IMR-90 (cell line): ENCODE data around the gene DOCK4. TPM values are rescaled to one million over a fixed set of nuclear protein-coding genes. Genes with fewer than 3 reads are reported as not detected.

Source experiments
- ATAC-seq: fragments of 200-7000 bp; cut with Tn5 transposase; 2 replicates; pipeline ENCODE4 v1.9.1; 2020; ENCODE audit warnings: low read depth, mild to moderate bottlenecking, moderate library complexity
- BruUV-seq: library from RNA; stranded (reverse); fragments of 400-500 nt; replicated peaks from 2 replicates; lab custom pipeline; 2021; lab: Mats Ljungman, UMichigan
- CTCF ChIA-PET: fragments of 300-600 bp; formaldehyde crosslinking; extraction: SDS; loops from one replicate; lab custom pipeline; 2021; ENCODE audit warnings: antibody characterized with exemption; lab: Yijun Ruan, JAX
- POLR2A ChIA-PET: fragments of 300-600 bp; sonication (Branson Sonifier 250); formaldehyde crosslinking; loops from one replicate; lab custom pipeline; 2022; ENCODE audit warnings: antibody characterized with exemption; ENCODE audit not compliant: unreplicated experiment; lab: Charles Lee
- DNase-seq: peaks from one replicate; pipeline ENCODE4 v3.0.0; 2013
- H2AFZ ChIP-seq: replicated peaks from 2 replicates; pipeline ENCODE3; 2013; ENCODE audit warnings: low read length, mild to moderate bottlenecking; ENCODE audit not compliant: poor library complexity
- H2AK5ac ChIP-seq: 2 replicates; pipeline ENCODE4 v1.6.1; 2013; ENCODE audit warnings: low read depth, low read length, inconsistent platforms
- H2AK9ac ChIP-seq: replicated peaks from 2 replicates; pipeline ENCODE3; 2013; ENCODE audit warnings: mild to moderate bottlenecking, low read depth, low read length, moderate library complexity; ENCODE audit not compliant: poor library complexity
- H2BK120ac ChIP-seq: 2 replicates; pipeline ENCODE4 v1.6.1; 2013; ENCODE audit warnings: low read depth, low read length, inconsistent platforms
- H2BK15ac ChIP-seq: 3 replicates; pipeline ENCODE4 v1.6.1; 2013; ENCODE audit warnings: low read depth, low read length, inconsistent platforms
- H2BK20ac ChIP-seq: 2 replicates; pipeline ENCODE4 v1.6.1; 2013; ENCODE audit warnings: low read depth, mild to moderate bottlenecking, inconsistent platforms, low read length, moderate library complexity
- H2BK5ac ChIP-seq: 2 replicates; pipeline ENCODE4 v1.6.1; 2013; ENCODE audit warnings: mild to moderate bottlenecking, low read depth, low read length, inconsistent platforms; ENCODE audit not compliant: poor library complexity, severe bottlenecking
- H3K14ac ChIP-seq: replicated peaks from 2 replicates; pipeline ENCODE4 v1.6.1; 2013; ENCODE audit warnings: low read depth, low read length, inconsistent platforms
- H3K18ac ChIP-seq: 2 replicates; pipeline ENCODE4 v1.6.1; 2013; ENCODE audit warnings: low read depth, low read length, control low read depth
- H3K23ac ChIP-seq: 2 replicates; pipeline ENCODE4 v1.6.1; 2013; ENCODE audit warnings: low read depth, low read length, inconsistent platforms
- H3K27ac ChIP-seq: 2 replicates; pipeline ENCODE4 v1.5.1; 2013; ENCODE audit warnings: mild to moderate bottlenecking, control low read depth, low read length; ENCODE audit not compliant: insufficient read depth
- H3K27me3 ChIP-seq: 2 replicates; pipeline ENCODE4 v1.6.1; 2013; ENCODE audit warnings: low read length; ENCODE audit not compliant: control insufficient read depth, insufficient read depth
- H3K36me3 ChIP-seq: 2 replicates; pipeline ENCODE4 v1.6.1; 2013; ENCODE audit warnings: low read length, mixed read lengths; ENCODE audit not compliant: control insufficient read depth, insufficient read depth
- H3K4ac ChIP-seq: 2 replicates; pipeline ENCODE4 v1.6.1; 2013; ENCODE audit warnings: low read depth, low read length, inconsistent platforms
- H3K4me1 ChIP-seq: 2 replicates; pipeline ENCODE4 v1.6.1; 2013; ENCODE audit warnings: low read length, mixed read lengths; ENCODE audit not compliant: control insufficient read depth, insufficient read depth
- H3K4me2 ChIP-seq: 2 replicates; pipeline ENCODE4 v1.6.1; 2013; ENCODE audit warnings: low read depth, mild to moderate bottlenecking, control low read depth, low read length, moderate library complexity
- H3K4me3 ChIP-seq: 2 replicates; pipeline ENCODE4 v1.5.1; 2013; ENCODE audit warnings: low read depth, mild to moderate bottlenecking, control low read depth, low read length, moderate library complexity; ENCODE audit not compliant: insufficient read depth
- H3K56ac ChIP-seq: 2 replicates; pipeline ENCODE4 v1.6.1; 2013; ENCODE audit warnings: low read length, inconsistent platforms; ENCODE audit not compliant: insufficient read depth; ENCODE audit errors: extremely low read depth
- H3K79me1 ChIP-seq, 2 experiments: 2 replicates each; pipeline ENCODE4 v1.6.1; 2013; ENCODE audit warnings: low read length in 2 of 2, inconsistent platforms in 1 of 2, low read depth in 1 of 2
- H3K9ac ChIP-seq: 2 replicates; pipeline ENCODE4 v1.6.1; 2013; ENCODE audit warnings: low read depth, low read length, control low read depth
- H3K9me1 ChIP-seq: 2 replicates; pipeline ENCODE4 v1.6.1; 2013; ENCODE audit warnings: low read length, inconsistent platforms; ENCODE audit not compliant: insufficient read depth
- H3K9me3 ChIP-seq: 2 replicates; pipeline ENCODE4 v1.6.1; 2013; ENCODE audit warnings: low read length; ENCODE audit not compliant: control insufficient read depth, insufficient read depth
- H4K20me1 ChIP-seq: 2 replicates; pipeline ENCODE4 v1.6.1; 2013; ENCODE audit warnings: low read length, inconsistent platforms; ENCODE audit not compliant: insufficient read depth
- H4K5ac ChIP-seq: 2 replicates; pipeline ENCODE4 v1.6.1; 2013; ENCODE audit warnings: mild to moderate bottlenecking, low read depth, low read length, control low read depth
- H4K8ac ChIP-seq, 2 experiments: 2 replicates each; pipeline ENCODE4 v1.6.1; 2013; ENCODE audit warnings: low read depth in 2 of 2, low read length in 2 of 2, control low read depth in 1 of 2, inconsistent platforms in 1 of 2
- H4K91ac ChIP-seq: 2 replicates; pipeline ENCODE4 v1.6.1; 2013; ENCODE audit warnings: low read depth, low read length, inconsistent platforms; ENCODE audit not compliant: insufficient read depth
- BHLHE40 ChIP-seq: fragments of 150-350 bp; IDR thresholded peaks from 2 replicates; pipeline ENCODE4 v1.6.1; 2016; ENCODE audit warnings: mild to moderate bottlenecking, low read depth, low read length
- CEBPB ChIP-seq: IDR thresholded peaks from 2 replicates; pipeline ENCODE4 v1.6.1; 2012; ENCODE audit warnings: low read depth, low read length, improper control_type of control experiment
- CHD1 ChIP-seq: IDR thresholded peaks from 2 replicates; pipeline ENCODE4 v1.6.1; 2012; ENCODE audit warnings: low read depth, low read length, improper control_type of control experiment
- CTCF ChIP-seq: conservative IDR thresholded peaks from 2 replicates; pipeline ENCODE4 v1.5.1; 2012; ENCODE audit warnings: mild to moderate bottlenecking, low read depth, low read length, improper control_type of control experiment
- ELK1 ChIP-seq: fragments of 150-350 bp; IDR thresholded peaks from 2 replicates; pipeline ENCODE4 v1.6.1; 2016; ENCODE audit warnings: low read depth, mild to moderate bottlenecking, low read length, moderate library complexity, borderline replicate concordance
- FOS ChIP-seq: fragments of 150-350 bp; IDR thresholded peaks from 2 replicates; pipeline ENCODE4 v1.6.1; 2016; ENCODE audit warnings: low read depth, low read length
- MAFK ChIP-seq: IDR thresholded peaks from 2 replicates; pipeline ENCODE4 v1.6.1; 2012; ENCODE audit warnings: low read depth, low read length, improper control_type of control experiment
- MAZ ChIP-seq: IDR thresholded peaks from 2 replicates; pipeline ENCODE4 v1.6.1; 2012; ENCODE audit warnings: low read depth, mild to moderate bottlenecking, low read length, improper control_type of control experiment, moderate library complexity, borderline replicate concordance
- MXI1 ChIP-seq: IDR thresholded peaks from 2 replicates; pipeline ENCODE4 v1.6.1; 2012; ENCODE audit warnings: low read depth, mild to moderate bottlenecking, low read length, moderate library complexity, borderline replicate concordance
- NFE2L2 ChIP-seq: fragments of 150-350 bp; IDR thresholded peaks from 2 replicates; pipeline ENCODE4 v1.6.1; 2016; ENCODE audit warnings: low read depth, mild to moderate bottlenecking, low read length
- POLR2A ChIP-seq: IDR thresholded peaks from 2 replicates; pipeline ENCODE4 v1.6.1; 2012; ENCODE audit warnings: mild to moderate bottlenecking, low read depth, low read length
- RAD21 ChIP-seq: IDR thresholded peaks from 2 replicates; pipeline ENCODE4 v1.6.1; 2012; ENCODE audit warnings: low read length, improper control_type of control experiment
- RCOR1 ChIP-seq: IDR thresholded peaks from 2 replicates; pipeline ENCODE4 v1.6.1; 2012; ENCODE audit warnings: mild to moderate bottlenecking, low read length, improper control_type of control experiment; ENCODE audit not compliant: insufficient replicate concordance
- RFX5 ChIP-seq: IDR thresholded peaks from 2 replicates; pipeline ENCODE4 v1.8.0; 2012; ENCODE audit warnings: low read depth, mild to moderate bottlenecking, low read length, moderate library complexity
- SMC3 ChIP-seq: fragments of 150-350 bp; IDR thresholded peaks from 2 replicates; pipeline ENCODE4 v1.6.1; 2016; ENCODE audit warnings: low read depth, mild to moderate bottlenecking, antibody characterized with exemption, low read length, moderate library complexity
- WGBS, 2 experiments: methylation state at CpG; one replicate each; pipeline versions ENCODE4 v1.1.5 to v1.1.7; 2013; ENCODE audit warnings: missing lambda C conversion rate in 2 of 2; ENCODE audit not compliant: insufficient read length in 1 of 2; ENCODE audit errors: extremely low coverage in 2 of 2; 5-methylcytosine and 5-hydroxymethylcytosine counted together
- dilution Hi-C: fragments of 300-500 bp; cut with HindIII; formaldehyde crosslinking; loops from one replicate; pipeline ENCODE4 v1.14.3; 2018; ENCODE audit warnings: low sequenced_read_pairs; ENCODE audit not compliant: unreplicated experiment
- in situ Hi-C: fragments of 300-500 bp; cut with MboI; formaldehyde crosslinking; loops from 3 replicates; pipeline ENCODE4 v1.14.3; 2019; ENCODE audit warnings: low sequenced_read_pairs, inconsistent platforms, mixed read lengths
- intact Hi-C: fragments of 100-400 bp; cut with micrococcal nuclease; formaldehyde crosslinking; loops from 2 replicates; pipeline ENCODE4 v1.10.0; 2022
- polyA plus RNA-seq, 3 experiments: library from polyadenylated mRNA; depleted of rRNA; stranded (reverse); fragments of >200 nt; gene quantifications; 2 replicates each; pipeline ENCODE4 v1.2.3, GENCODE V29; 2012; ENCODE audit warnings: low replicate concordance in 1 of 3
- total RNA-seq: library from RNA; depleted of rRNA; stranded (reverse); fragments of >200 nt; gene quantifications from 2 replicates; pipeline ENCODE4 v1.2.3, GENCODE V29; 2012
- TF ChIP-seq, protein P1 (sequence below): fragments of 150-350 bp; IDR thresholded peaks from 2 replicates; pipeline ENCODE4 v1.6.1; 2017; ENCODE audit warnings: mild to moderate bottlenecking, antibody characterized with exemption, low read length, low read depth

DOCK4 gene
- total and polyA plus RNA-seq, 2 of the 4 experiments (the other 2 are of a cell fraction) = 4.4 to 12.2 TPM

- POLR2A ChIA-PET = no interaction called here
- Histone ChIP-seq H3K9me3 (no peaks in the 10 kb centered on the region), H2AK5ac (no peak overlapping the region), H3K23ac (no peak overlapping the region), H4K20me1 (no peaks in the 10 kb centered on the region; the same call in 1 of the 2 replicates), H3K4me2 (no peak overlapping the region), H2BK20ac (no peak overlapping the region; the same call in 1 of the 2 replicates), H2BK5ac (no peak overlapping the region), H3K18ac (no peak overlapping the region), H3K79me1 (peaks cover 6 to 12% of the 10 kb centered on the region in 2 experiments), H3K27ac (no peak overlapping the region), H3K36me3 (no peaks in the 10 kb centered on the region), H3K4ac (no peak overlapping the region), H3K9me1 (peaks cover 10% of the 10 kb centered on the region), H2BK120ac (no peak overlapping the region), H3K4me3 (no peak overlapping the region), H3K9ac (no peak overlapping the region), H2AK9ac (no peak overlapping the region), H3K4me1 (peaks cover 6% of the 10 kb centered on the region), H3K14ac (peak overlapping the region; percentile 52; the same call in 1 of the 2 replicates), H2AFZ (no peak overlapping the region), H3K27me3 (no peaks in the 10 kb centered on the region), H4K8ac (no peak overlapping the region), H2BK15ac (no peak overlapping the region), H3K56ac (no peak overlapping the region), H4K91ac (no peak overlapping the region; the same call in 1 of the 2 replicates), H4K5ac (no peak overlapping the region)
- dilution Hi-C loops (no loop called here), in situ Hi-C loops (no loop called here), intact Hi-C loops (no loop called here)
- no peak for ATAC-seq
- 100% methylated on average over 1 of the region's 5 CpGs; no CpG with 5 or more reads in 1 of the 2 experiments for WGBS, 2 experiments
- no peak for DNase-seq
- CTCF ChIA-PET = no interaction called here
- no TSS peak for BruUV-seq
- TF ChIP-seq BHLHE40 = no peak
- no peak for TF ChIP-seq RAD21
- no peak for TF ChIP-seq SMC3
- TF ChIP-seq CHD1 = no peak
- TF ChIP-seq POLR2A = no peak
- TF ChIP-seq CEBPB = no peak
- TF ChIP-seq RFX5 = no peak
- no peak for TF ChIP-seq MAZ
- TF ChIP-seq CTCF = no peak
- no peak for TF ChIP-seq NFE2L2
- TF ChIP-seq ELK1 = no peak
- no peak for TF ChIP-seq FOS
- TF ChIP-seq MXI1 = no peak
- TF ChIP-seq, protein P1, sequence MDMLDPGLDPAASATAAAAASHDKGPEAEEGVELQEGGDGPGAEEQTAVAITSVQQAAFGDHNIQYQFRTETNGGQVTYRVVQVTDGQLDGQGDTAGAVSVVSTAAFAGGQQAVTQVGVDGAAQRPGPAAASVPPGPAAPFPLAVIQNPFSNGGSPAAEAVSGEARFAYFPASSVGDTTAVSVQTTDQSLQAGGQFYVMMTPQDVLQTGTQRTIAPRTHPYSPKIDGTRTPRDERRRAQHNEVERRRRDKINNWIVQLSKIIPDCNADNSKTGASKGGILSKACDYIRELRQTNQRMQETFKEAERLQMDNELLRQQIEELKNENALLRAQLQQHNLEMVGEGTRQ = no peak
- TF ChIP-seq RCOR1 = no peak
- TF ChIP-seq MAFK = no peak
Measured at GRCh38 chr7:112053737-112054069, 152.5 kb downstream of the DOCK4 start.
